Activated naive CD4-positive, alpha-beta T cell treated with anti-CD3 and anti-CD28 coated beads, Interleukin-2, amount 50 U/mL, for 72 hours (primary cell): ENCODE data around the gene ATRNL1. TPM values are rescaled to one million over a fixed set of nuclear protein-coding genes. Genes with fewer than 3 reads are reported as not detected.
A peak's percentile ranks its signal among the peaks of the same experiment; 100 is the strongest.
"Not testable (repeated sequence)": the region's sequence is repeated elsewhere in the genome, so short reads cannot be mapped to it uniquely, and the experiment has no call there.

Source experiments
- ATAC-seq, 2 donors: fragments of 150-1000 bp; cut with Tn5 transposase; 2 replicates each; pipeline ENCODE4 v1.10.0; 2021; ENCODE audit warnings: mild to moderate bottlenecking in 2 of 2, moderate library complexity in 2 of 2
- DNase-seq, 2 donors: peaks; one replicate each; pipeline ENCODE4 v3.0.0; 2021 to 2022; ENCODE audit warnings: low spot score in 2 of 2
- H3K27ac Mint-ChIP-seq, 2 donors: one replicate each; pipeline ENCODE4 v1.8.0; 2022; ENCODE audit warnings: mild to moderate bottlenecking in 2 of 2, mixed read lengths in 2 of 2
- H3K36me3 Mint-ChIP-seq, 2 donors: one replicate each; pipeline ENCODE4 v1.8.0; 2022; ENCODE audit warnings: mixed read lengths in 2 of 2
- H3K9me3 Mint-ChIP-seq, 2 donors: one replicate each; pipeline ENCODE4 v1.8.0; 2022; ENCODE audit warnings: mixed read lengths in 2 of 2
- total RNA-seq, 2 donors: library from RNA; stranded (reverse); gene quantifications; one replicate each; pipeline ENCODE4 v1.2.3, GENCODE V29; 2022

ATRNL1 gene
- total RNA-seq, 2 donors from 2014 or later: 0.62 TPM; not detected in 1

- H3K9me3 Mint-ChIP-seq: peaks cover 0 to 4% of the 10 kb centered on the region in 2 donors
- H3K27ac Mint-ChIP-seq: no peak overlapping the region
- ATAC-seq: no peak
- DNase-seq: no peak
- peaks cover 0 to under 1% of the 10 kb centered on the region in 2 donors for H3K36me3 Mint-ChIP-seq
These were observed 19.4 kb upstream of the ATRNL1 start for GRCh38 chr10:115073796-115074195.

- H3K27ac Mint-ChIP-seq: no peak overlapping the region
- peaks cover 0 to 13% of the 10 kb centered on the region in 2 donors for H3K36me3 Mint-ChIP-seq
- H3K9me3 Mint-ChIP-seq: peaks cover 13 to 17% of the 10 kb centered on the region in 2 donors
- no peak for ATAC-seq
- DNase-seq: no peak
These were observed 10.7 kb upstream of the ATRNL1 start for GRCh38 chr10:115082506-115082905.

- peaks cover 10 to 14% of the 10 kb centered on the region in 2 donors for H3K9me3 Mint-ChIP-seq
- H3K36me3 Mint-ChIP-seq: peaks cover 0 to 6% of the 10 kb centered on the region in 2 donors
- no peak for ATAC-seq
- no peak overlapping the region for H3K27ac Mint-ChIP-seq
- no peak for DNase-seq
These were observed 8.8 kb upstream of the ATRNL1 start for GRCh38 chr10:115084277-115084850.

GRCh38 chr10:115091161-115091560 lies 2.0 kb upstream of the ATRNL1 start:
- Mint-ChIP-seq H3K9me3 (peaks cover 4 to 9% of the 10 kb centered on the region in 2 donors), H3K27ac (no peak overlapping the region), H3K36me3 (peaks cover 0 to 11% of the 10 kb centered on the region in 2 donors)
- ATAC-seq (no peak), DNase-seq (no peak)

GRCh38 chr10:115092258-115092554 lies 959 bp upstream of the ATRNL1 start:
- ATAC-seq (peak in 1 of 2 donors; percentile 3), DNase-seq (no peak)
- H3K36me3 Mint-ChIP-seq: peaks cover 0 to 11% of the 10 kb centered on the region in 2 donors
- no peak overlapping the region for H3K27ac Mint-ChIP-seq
- peaks cover 0 to 3% of the 10 kb centered on the region in 2 donors for H3K9me3 Mint-ChIP-seq

- DNase-seq: peak in 1 of 2 donors; percentile 31
- Mint-ChIP-seq H3K36me3 (peaks cover 0 to 11% of the 10 kb centered on the region in 2 donors), H3K27ac (peak overlapping the region in 1 of 2 donors; percentile 60), H3K9me3 (no peaks in the 10 kb centered on the region)
- ATAC-seq: peak in 1 of 2 donors; percentile 84
These were observed 445 bp upstream of the ATRNL1 start for GRCh38 chr10:115092555-115093285.

- no peaks in the 10 kb centered on the region for H3K9me3 Mint-ChIP-seq
- H3K36me3 Mint-ChIP-seq: peaks cover 0 to 11% of the 10 kb centered on the region in 2 donors
- DNase-seq (peak in 1 of 2 donors; percentile 21), ATAC-seq (peak; percentile 20 to 66)
- H3K27ac Mint-ChIP-seq: no peak overlapping the region
These were observed 727 bp downstream of the ATRNL1 start for GRCh38 chr10:115093776-115094408.

- Mint-ChIP-seq H3K27ac (no peak overlapping the region), H3K36me3 (peaks cover 0 to 11% of the 10 kb centered on the region in 2 donors), H3K9me3 (no peaks in the 10 kb centered on the region)
- ATAC-seq: no peak
- no peak for DNase-seq
These were observed 1.4 kb downstream of the ATRNL1 start for GRCh38 chr10:115094416-115095140.

- Mint-ChIP-seq H3K36me3 (peaks cover 0 to 11% of the 10 kb centered on the region in 2 donors), H3K27ac (no peak overlapping the region), H3K9me3 (no peaks in the 10 kb centered on the region)
- ATAC-seq (no peak), DNase-seq (no peak)
These were observed 2.6 kb downstream of the ATRNL1 start for GRCh38 chr10:115095758-115096157.

- Mint-ChIP-seq H3K9me3 (peaks cover 15 to 16% of the 10 kb centered on the region in 2 donors), H3K27ac (no peak overlapping the region), H3K36me3 (peaks cover 7 to 18% of the 10 kb centered on the region in 2 donors)
- no peak for DNase-seq
- ATAC-seq: no peak
These were observed 10.5 kb downstream of the ATRNL1 start for GRCh38 chr10:115103700-115104099.

- Mint-ChIP-seq H3K36me3 (peaks cover 7 to 18% of the 10 kb centered on the region in 2 donors), H3K9me3 (peaks cover 15 to 16% of the 10 kb centered on the region in 2 donors)
- not testable (repeated sequence) for ATAC-seq, H3K27ac Mint-ChIP-seq, DNase-seq
These were observed 12.2 kb downstream of the ATRNL1 start for GRCh38 chr10:115105411-115105810.

- DNase-seq: no peak
- Mint-ChIP-seq H3K9me3 (peaks cover 15 to 16% of the 10 kb centered on the region in 2 donors), H3K36me3 (peaks cover 7 to 18% of the 10 kb centered on the region in 2 donors), H3K27ac (no peak overlapping the region)
- no peak for ATAC-seq
These were observed 14.7 kb downstream of the ATRNL1 start for GRCh38 chr10:115107830-115108229.

- Mint-ChIP-seq H3K36me3 (no peaks in the 10 kb centered on the region), H3K27ac (no peak overlapping the region), H3K9me3 (no peaks in the 10 kb centered on the region)
- DNase-seq (no peak), ATAC-seq (no peak)
These were observed 24.1 kb downstream of the ATRNL1 start for GRCh38 chr10:115117301-115117700.

- DNase-seq (no peak), ATAC-seq (no peak)
- no peaks in the 10 kb centered on the region for H3K36me3 Mint-ChIP-seq
- no peak overlapping the region for H3K27ac Mint-ChIP-seq
- no peaks in the 10 kb centered on the region for H3K9me3 Mint-ChIP-seq
These were observed 25.2 kb downstream of the ATRNL1 start for GRCh38 chr10:115118346-115118745.

- H3K9me3 Mint-ChIP-seq: no peaks in the 10 kb centered on the region
- no peaks in the 10 kb centered on the region for H3K36me3 Mint-ChIP-seq
- H3K27ac Mint-ChIP-seq: no peak overlapping the region
- ATAC-seq: no peak
- no peak for DNase-seq
These were observed 32.3 kb downstream of the ATRNL1 start for GRCh38 chr10:115125505-115125904.

GRCh38 chr10:115129752-115130151 lies 36.6 kb downstream of the ATRNL1 start:
- DNase-seq (no peak), ATAC-seq (no peak)
- Mint-ChIP-seq H3K27ac (no peak overlapping the region), H3K36me3 (no peaks in the 10 kb centered on the region), H3K9me3 (no peaks in the 10 kb centered on the region)

GRCh38 chr10:115136616-115137015 lies 43.5 kb downstream of the ATRNL1 start:
- Mint-ChIP-seq H3K36me3 (no peaks in the 10 kb centered on the region), H3K9me3 (peaks cover 4 to 6% of the 10 kb centered on the region in 2 donors), H3K27ac (no peak overlapping the region)
- no peak for ATAC-seq
- DNase-seq: no peak
